ENCODE data around the gene TKTL1.

GRCh38 chrX:154348114-154348531, 52.5 kb downstream of the TKTL1 start:
- TF ChIP-seq CTCF (conservative IDR thresholded peaks at IDR 0.05; ENCODE audit: low read length) (no peak), EZH2phosphoT487 (IDR thresholded peaks at IDR 0.05; ENCODE audit: borderline replicate concordance, low read depth, low read length) (no peak)
